Endothelial cell of umbilical vein (primary cell): Measurements from ENCODE around the gene FNDC5. TPM values are rescaled to one million over a fixed set of nuclear protein-coding genes. Genes with fewer than 3 reads are reported as not detected.

ENCODE experiments used
- BruUV-seq: library from RNA; stranded (reverse); fragments of 400-500 nt; replicated peaks from 2 replicates; lab custom pipeline; 2021; lab: Mats Ljungman, UMichigan
- CTCF ChIA-PET: fragments of 300-600, 350-600 bp; sonication (Branson Sonifier 250); formaldehyde crosslinking; loops from one replicate; lab custom pipeline; 2021; ENCODE audit warnings: antibody characterized with exemption, inconsistent platforms; lab: Charles Lee
- POLR2A ChIA-PET: fragments of 300-600, 350-600 bp; sonication (Branson Sonifier 250); formaldehyde crosslinking; loops from one replicate; lab custom pipeline; 2021; ENCODE audit warnings: antibody characterized with exemption, inconsistent platforms; lab: Charles Lee
- DNase-seq: peaks from one replicate; pipeline ENCODE4 v3.0.0-alpha.2; 2011; ENCODE audit warnings: low read depth, low spot score
- FAIRE-seq: peaks from 2 replicates; lab custom pipeline; 2011; peaks lifted over from hg19 to GRCh38; lab: Jason Lieb, UNC
- H2AFZ ChIP-seq: 2 replicates; pipeline ENCODE4 v1.6.0; 2012; ENCODE audit warnings: low read depth, low read length, control low read depth, inconsistent platforms
- H3K27ac ChIP-seq: 2 replicates; pipeline ENCODE4 v1.5.1; 2011; ENCODE audit warnings: low read depth, mild to moderate bottlenecking, control low read depth, low read length, moderate library complexity; ENCODE audit not compliant: insufficient read depth
- H3K27me3 ChIP-seq, 2 experiments: 2 replicates each; pipeline versions ENCODE4 v1.6.0 to v1.6.1; 2011; ENCODE audit warnings: low read length in 2 of 2, mixed read lengths in 1 of 2; ENCODE audit not compliant: control insufficient read depth in 2 of 2, insufficient read depth in 2 of 2
- H3K36me3 ChIP-seq, 2 experiments: 2 replicates in 1 of 2; 3 replicates in 1 of 2; pipeline ENCODE4 v1.5.1; 2011; ENCODE audit warnings: low read length in 2 of 2, mild to moderate bottlenecking in 1 of 2, moderate library complexity in 1 of 2; ENCODE audit not compliant: control insufficient read depth in 2 of 2, insufficient read depth in 2 of 2; ENCODE audit errors: extremely low read depth in 1 of 2
- H3K4me1 ChIP-seq: 3 replicates; pipeline ENCODE4 v1.5.1; 2011; ENCODE audit warnings: mild to moderate bottlenecking, low read length; ENCODE audit not compliant: control insufficient read depth, insufficient read depth; ENCODE audit errors: extremely low read depth
- H3K4me2 ChIP-seq: 2 replicates; pipeline ENCODE4 v1.6.1; 2011; ENCODE audit warnings: low read length, control low read depth, mixed read lengths; ENCODE audit not compliant: insufficient read depth
- H3K4me3 ChIP-seq, 3 experiments: fragments of 200-600 bp in 1 of 3; sonication (generic), shearing (Covaris generic) in 1 of 3; replicated peaks in 1 of 3; 2 replicates each; pipeline ENCODE4 v1.5.1; 2011 to 2016; ENCODE audit warnings: control low read depth in 3 of 3, low read length in 3 of 3, mild to moderate bottlenecking in 2 of 3, inconsistent platforms in 1 of 3, low read depth in 1 of 3, moderate library complexity in 1 of 3; ENCODE audit not compliant: insufficient read depth in 1 of 3
- H3K79me2 ChIP-seq: 2 replicates; pipeline ENCODE4 v1.6.0; 2012; ENCODE audit warnings: low read length, inconsistent platforms; ENCODE audit not compliant: control insufficient read depth, insufficient read depth
- H3K9ac ChIP-seq: replicated peaks from 2 replicates; pipeline ENCODE3; 2011; ENCODE audit warnings: low read length, control low read depth; ENCODE audit not compliant: insufficient read depth; ENCODE audit errors: extremely low read depth
- H3K9me1 ChIP-seq: replicated peaks from 3 replicates; pipeline ENCODE4 v1.6.0; 2011; ENCODE audit warnings: mild to moderate bottlenecking, low read length; ENCODE audit not compliant: control insufficient read depth, insufficient read depth; ENCODE audit errors: extremely low read depth
- H3K9me3 ChIP-seq: replicated peaks from 2 replicates; pipeline ENCODE4 v1.5.1; 2012; ENCODE audit warnings: low read length, inconsistent platforms; ENCODE audit not compliant: control insufficient read depth, insufficient read depth
- H4K20me1 ChIP-seq: replicated peaks from 2 replicates; pipeline ENCODE3; 2011; ENCODE audit warnings: mild to moderate bottlenecking, low read length; ENCODE audit not compliant: control insufficient read depth, insufficient read depth; ENCODE audit errors: extremely low read depth
- CTCF ChIP-seq, 2 donors: IDR thresholded peaks; 1 replicate in 1 of 2; 2 replicates in 1 of 2; pipeline ENCODE4 v1.5.1; 2011; ENCODE audit warnings: low read length in 2 of 2, mild to moderate bottlenecking in 2 of 2, moderate library complexity in 2 of 2, control low read depth in 1 of 2, inconsistent platforms in 1 of 2, low read depth in 1 of 2; ENCODE audit not compliant: insufficient read depth in 1 of 2; ENCODE audit errors: extremely low read depth in 1 of 2
- EZH2 ChIP-seq: IDR thresholded peaks from 2 replicates; pipeline ENCODE4 v1.6.1; 2012; ENCODE audit warnings: borderline replicate concordance, low read depth, mild to moderate bottlenecking, moderate library complexity, low read length, inconsistent platforms; ENCODE audit not compliant: severe bottlenecking
- FOS ChIP-seq: IDR thresholded peaks from 2 replicates; pipeline ENCODE4 v1.6.1; 2011; ENCODE audit warnings: mild to moderate bottlenecking, low read length, moderate library complexity, borderline replicate concordance; ENCODE audit not compliant: insufficient read depth
- GATA2 ChIP-seq: IDR thresholded peaks from 2 replicates; pipeline ENCODE4 v1.7.0; 2011; ENCODE audit warnings: low read depth, mild to moderate bottlenecking, moderate library complexity, mixed read lengths, low read length; ENCODE audit not compliant: insufficient read length, insufficient read depth
- JUN ChIP-seq: IDR thresholded peaks from 2 replicates; pipeline ENCODE4 v1.6.1; 2011; ENCODE audit warnings: borderline replicate concordance, low read depth; ENCODE audit not compliant: insufficient read length, insufficient read depth
- MAX ChIP-seq: IDR thresholded peaks from 2 replicates; pipeline ENCODE4 v1.6.1; 2011; ENCODE audit not compliant: insufficient read depth, insufficient read length
- MYC ChIP-seq: IDR thresholded peaks from one replicate; pipeline ENCODE4 v1.6.1; 2011; ENCODE audit warnings: mild to moderate bottlenecking, low read depth, low read length
- POLR2A ChIP-seq: IDR thresholded peaks from 2 replicates; pipeline ENCODE4 v1.6.1; 2012; ENCODE audit warnings: low read depth, mild to moderate bottlenecking, control low read depth, low read length
- POLR2AphosphoS5 ChIP-seq: IDR thresholded peaks from 2 replicates; pipeline ENCODE4 v1.6.1; 2012; ENCODE audit warnings: low read depth, mild to moderate bottlenecking, control low read depth, low read length, moderate library complexity; ENCODE audit not compliant: insufficient read depth
- dilution Hi-C: fragments of 300-500 bp; cut with MboI; formaldehyde crosslinking; loops from one replicate; pipeline ENCODE4 v1.15.0; 2019; ENCODE audit warnings: low sequenced_read_pairs; ENCODE audit not compliant: extremely low pct_ligation_motif_present
- intact Hi-C: fragments of 100-400 bp; cut with micrococcal nuclease; formaldehyde crosslinking; loops from one replicate; pipeline ENCODE4 v1.10.0; 2022
- polyA plus RNA-seq, 4 experiments: library from polyadenylated mRNA; depleted of rRNA in 3 of 4; stranded (reverse) in 3 of 4; unstranded in 1 of 4; fragments of >200 nt; gene quantifications; 2 replicates each; pipeline versions ENCODE4 v1.2.1 to v1.2.3, GENCODE V29; 2011 to 2012; ENCODE audit warnings: missing spikeins in 1 of 4
- total RNA-seq: library from RNA; stranded (reverse); gene quantifications from 2 replicates; pipeline ENCODE4 v1.2.3, GENCODE V29; 2021

Gene FNDC5
- total and polyA plus RNA-seq, 2 donors (not counting 3 experiments of a cell fraction or from before 2014, with no cell fraction given) = 0.14 to 0.64 TPM

GRCh38 chr1:32858136-32858535, 12.6 kb downstream of the FNDC5 start:
- peaks cover 5 to 13% of the 10 kb centered on the region in 2 experiments for H3K36me3 ChIP-seq

More at GRCh38 chr1:32858136-32858535, 12.6 kb downstream of the FNDC5 start:
- no peaks in the 10 kb centered on the region for H3K9me1 ChIP-seq
- no peaks in the 10 kb centered on the region for H3K9me3 ChIP-seq
- DNase-seq (no peak), FAIRE-seq (no peak)
- intact Hi-C loops (no loop called here), dilution Hi-C loops (no loop called here)
- TF ChIP-seq GATA2 (no peak), JUN (no peak), FOS (no peak), CTCF (IDR thresholded peaks at IDR 0.05; ENCODE audit: extremely low read depth in 1 of 2, insufficient read depth in 1 of 2, low read depth in 1 of 2, low read length in 2 of 2) (no peak), EZH2 (no peak), MAX (no peak), POLR2A (no peak), POLR2AphosphoS5 (no peak), MYC (no peak)
- POLR2A ChIA-PET = no interaction called here
- H3K4me3 ChIP-seq = no peak overlapping the region
- BruUV-seq = no TSS peak
- H3K27ac ChIP-seq = no peak overlapping the region
- H2AFZ ChIP-seq = no peak overlapping the region
- peaks cover 9% of the 10 kb centered on the region for H3K4me1 ChIP-seq
- CTCF ChIA-PET = interaction anchor here (0.7 to 1.7 kb wide), 4 partner anchors 13 to 338 kb away, joined by 3 read pairs; no protein-coding TSS in a partner anchor
- H4K20me1 ChIP-seq = no peaks in the 10 kb centered on the region
- no peaks in the 10 kb centered on the region for H3K27me3 ChIP-seq
- H3K4me2 ChIP-seq = no peak overlapping the region
- H3K9ac ChIP-seq = no peak overlapping the region
- H3K79me2 ChIP-seq = no peaks in the 10 kb centered on the region
